GM21717 (cell line): ENCODE measurements around the gene PZP.
"Not testable (repeated sequence)": the region's sequence is repeated elsewhere in the genome, so short reads cannot be mapped to it uniquely, and the experiment has no call there.

Experiments
- ATAC-seq: cut with Tn5 transposase; IDR thresholded peaks from one replicate; pipeline ENCODE4 v1.9.1; 2021; ENCODE audit warnings: mild to moderate bottlenecking, moderate library complexity; ENCODE audit not compliant: unreplicated experiment

PZP gene

GRCh38 chr12:9208229-9208628 is at the start of gene PZP:
PZP (minus strand) TSS chr12:9208395; CDS start chr12:9208341, 54 bp downstream.
- ATAC-seq = no peak

- no peak for ATAC-seq
Measured at GRCh38 chr12:9256758-9257405, 48.7 kb upstream of the PZP start.

DNA sequence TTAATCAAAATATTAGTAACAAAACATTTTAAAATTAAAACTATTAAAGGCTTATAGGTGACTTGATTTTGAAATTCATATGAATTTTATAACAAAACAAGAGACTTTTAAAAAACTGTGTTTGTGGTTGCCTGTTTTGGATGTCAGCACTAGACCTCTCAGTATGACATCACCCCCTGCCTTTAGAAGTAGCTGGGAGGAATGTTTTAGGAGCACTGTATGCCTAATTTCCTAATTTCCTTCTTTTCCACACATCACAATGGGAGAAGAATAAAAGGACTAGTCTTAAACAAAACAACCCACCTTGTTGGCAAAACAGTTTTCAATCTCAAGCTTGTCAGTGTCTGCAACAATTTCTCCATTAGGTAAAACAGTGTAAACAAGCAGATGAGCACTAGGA is 48.1 kb upstream of the PZP start:
- no peak for ATAC-seq

DNA sequence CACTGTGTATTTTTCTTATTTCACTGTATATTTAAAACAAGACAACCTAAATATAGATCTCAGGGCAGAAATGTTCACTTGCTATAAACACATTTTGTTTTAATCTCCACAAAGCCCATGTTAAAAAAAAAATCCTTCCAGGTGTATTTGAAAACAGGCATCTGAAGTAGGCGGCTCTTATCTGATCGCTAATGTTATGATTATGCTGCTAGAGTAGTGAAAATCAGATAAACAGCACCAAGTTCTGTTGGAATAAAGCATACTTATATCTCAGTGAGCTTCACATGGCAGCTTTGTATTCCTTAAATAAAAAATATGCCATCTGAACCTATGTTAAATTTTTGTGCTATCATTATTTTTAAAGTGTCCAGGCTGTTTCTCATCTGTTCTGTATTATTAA is 47.6 kb upstream of the PZP start:
- ATAC-seq = no peak

DNA sequence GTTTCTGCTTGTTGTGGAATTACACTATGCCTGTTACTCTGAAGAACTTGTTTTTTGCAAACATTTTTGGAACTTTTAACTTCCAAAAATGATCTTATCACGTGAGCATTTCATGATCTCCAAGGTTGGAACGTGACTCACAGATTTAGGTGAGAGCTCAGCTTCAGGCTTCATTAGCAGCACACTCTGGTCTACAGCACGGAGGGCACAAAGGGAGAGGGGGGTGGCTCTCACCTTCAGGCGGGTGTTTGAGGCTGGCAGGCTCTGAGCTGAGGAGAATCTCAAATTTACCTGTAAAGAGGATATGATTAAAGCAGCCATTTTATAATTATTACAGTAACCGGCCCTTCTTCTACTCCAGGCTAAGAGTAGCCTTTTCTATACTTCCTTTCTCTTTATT is 45.3 kb upstream of the PZP start:
- no peak for ATAC-seq

DNA sequence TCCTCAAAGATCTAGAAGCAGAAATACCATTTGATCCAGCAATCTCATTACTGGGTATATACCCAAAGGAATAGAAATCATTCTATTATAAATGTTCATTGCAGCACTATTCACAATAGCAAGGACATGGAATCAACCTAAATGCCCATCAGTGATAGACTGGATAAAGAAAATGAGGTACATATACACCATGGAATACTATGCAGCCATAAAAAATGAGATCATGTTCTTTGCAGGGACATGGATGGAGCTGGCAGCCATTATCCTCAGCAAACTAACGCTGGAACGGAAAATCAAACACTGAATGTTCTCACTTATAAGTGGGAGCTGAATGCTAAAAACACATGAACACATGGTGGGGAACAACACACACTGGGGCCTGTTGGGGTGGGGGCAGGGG is 44.6 kb upstream of the PZP start:
- ATAC-seq = not testable (repeated sequence)

DNA sequence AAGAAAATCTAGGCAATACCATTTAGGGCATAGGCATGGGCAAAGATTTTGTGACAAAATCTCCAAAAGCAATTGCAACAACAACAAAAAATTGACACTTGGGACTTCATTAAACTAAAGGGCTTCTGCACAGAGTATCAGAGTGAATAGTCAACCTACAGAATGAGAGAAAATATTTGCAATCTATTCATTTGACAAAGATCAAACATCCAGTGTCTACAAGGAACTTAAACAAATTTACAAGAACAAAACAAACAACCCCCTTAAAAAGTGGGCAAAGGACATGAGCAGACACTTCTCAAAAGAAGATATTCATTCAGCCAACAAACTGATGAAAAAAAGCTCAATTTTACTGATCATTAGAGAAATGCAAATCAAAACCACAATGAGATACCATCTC is 44.1 kb upstream of the PZP start:
- no peak for ATAC-seq

- ATAC-seq = no peak
Measured at GRCh38 chr12:9248435-9248834, 40.2 kb upstream of the PZP start.

DNA sequence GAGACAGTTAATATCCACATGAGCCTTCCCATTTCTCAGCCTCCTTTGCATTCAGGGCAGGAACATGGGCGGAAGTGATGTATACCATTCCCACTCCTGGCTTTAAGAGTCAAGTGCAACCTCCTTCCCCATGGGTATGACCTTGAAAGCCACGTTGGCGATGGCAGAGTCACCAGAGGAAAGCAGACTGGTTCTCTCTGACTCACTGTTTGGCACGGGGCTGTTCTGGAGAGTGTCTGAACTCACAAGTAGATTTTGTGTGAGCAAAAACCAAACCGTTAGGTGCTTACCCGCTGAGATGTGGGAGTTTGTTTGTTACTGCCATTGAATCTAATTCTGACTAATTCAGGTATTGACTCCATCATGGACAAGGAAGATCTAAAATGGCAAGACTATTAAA is 36.7 kb upstream of the PZP start:
- ATAC-seq = peak; percentile 77

DNA sequence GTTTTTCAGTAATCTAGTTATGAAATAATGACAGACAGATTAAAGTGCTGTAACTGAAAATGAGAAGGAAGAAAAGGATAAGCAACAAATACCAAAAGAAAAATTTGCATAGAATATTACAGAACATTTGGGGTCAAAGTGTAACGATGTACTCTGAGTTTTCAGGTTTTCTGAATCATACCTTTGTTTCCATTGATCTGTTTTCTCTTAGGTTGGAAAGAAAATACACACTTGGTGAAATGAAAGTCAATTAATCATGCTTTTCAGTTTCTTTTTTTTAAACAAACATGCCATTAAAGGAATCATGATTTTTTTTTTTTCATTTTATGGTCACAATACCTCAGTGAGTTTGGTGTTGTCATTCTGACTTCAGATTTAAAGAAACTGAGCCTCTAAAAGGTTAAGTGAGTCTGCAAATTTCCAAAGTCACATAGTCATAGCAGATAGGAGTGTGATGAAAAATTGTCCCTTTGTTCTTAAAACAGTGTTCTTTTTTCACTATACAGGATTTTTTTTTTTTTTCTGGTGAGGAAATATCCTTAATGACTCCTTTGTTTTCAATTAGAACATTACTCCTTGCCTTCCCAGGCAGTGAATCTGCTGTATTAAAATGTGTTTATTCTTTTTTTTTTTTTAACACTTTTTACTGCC is 35.9 kb upstream of the PZP start:
- no peak for ATAC-seq

- no peak for ATAC-seq
Measured at GRCh38 chr12:9241301-9241700, 33.1 kb upstream of the PZP start.

- ATAC-seq = no peak
Measured at GRCh38 chr12:9240776-9241175, 32.6 kb upstream of the PZP start.

DNA sequence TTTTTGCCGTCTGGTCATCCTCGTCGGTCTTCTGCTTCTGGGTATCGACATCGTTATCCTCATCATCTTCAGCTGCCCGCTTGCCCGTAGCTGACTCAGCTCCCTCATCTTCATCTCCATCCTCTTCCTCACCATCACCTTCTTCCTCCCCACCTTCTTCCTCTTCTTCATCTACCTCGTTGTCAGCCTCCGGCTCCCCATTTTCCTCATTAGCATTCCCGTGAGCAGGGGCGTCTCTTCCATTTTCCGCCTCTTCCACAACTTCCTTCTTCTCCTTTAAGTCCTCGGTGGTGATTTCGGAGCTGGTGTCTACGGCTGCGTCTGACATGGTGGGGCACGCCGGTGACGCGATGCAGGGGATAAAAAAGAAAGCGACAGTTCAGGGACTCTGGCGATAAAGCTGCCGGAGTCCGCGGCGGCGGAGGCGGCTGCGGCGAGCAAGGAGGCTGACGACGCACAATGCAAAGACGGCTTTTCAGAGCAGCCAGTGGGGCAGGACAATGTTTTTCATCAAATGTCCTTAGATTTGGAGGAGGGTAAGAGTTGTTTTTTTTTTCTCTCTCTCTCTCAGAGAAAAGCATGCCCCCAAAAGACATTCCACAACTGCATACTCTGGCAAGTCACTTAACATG is 31.9 kb upstream of the PZP start:
- ATAC-seq = not testable (repeated sequence)

- ATAC-seq = no peak
Measured at GRCh38 chr12:9237286-9237685, 29.1 kb upstream of the PZP start.

GRCh38 chr12:9235519-9235918 is 27.3 kb upstream of the PZP start:
- ATAC-seq = no peak

- no peak for ATAC-seq
Measured at GRCh38 chr12:9227950-9228349, 19.8 kb upstream of the PZP start.

GRCh38 chr12:9223830-9224229 is 15.6 kb upstream of the PZP start:
- no peak for ATAC-seq

GRCh38 chr12:9221483-9221882 is 13.3 kb upstream of the PZP start:
- no peak for ATAC-seq

DNA sequence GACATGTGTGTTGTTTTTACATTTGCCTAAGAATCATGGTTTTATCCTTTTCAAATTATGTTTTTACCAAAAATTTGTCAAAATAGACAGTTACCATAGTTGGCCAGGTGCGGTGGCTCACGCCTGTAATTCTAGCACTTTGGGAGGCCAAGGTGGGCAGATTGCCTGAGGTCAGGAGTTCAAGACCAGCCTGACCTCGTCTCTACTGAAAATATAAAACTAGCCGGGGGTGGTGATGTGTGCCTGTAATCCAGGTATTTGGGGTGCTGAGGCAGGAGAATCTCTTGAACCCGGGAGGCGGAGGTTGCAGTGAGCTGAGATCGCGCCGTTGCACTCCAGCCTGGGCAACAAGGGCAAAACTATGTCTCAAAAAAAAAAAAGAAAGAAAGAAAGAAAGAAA is 12.8 kb upstream of the PZP start:
- ATAC-seq = not testable (repeated sequence)

- ATAC-seq = no peak
Measured at GRCh38 chr12:9214534-9214933, 6.3 kb upstream of the PZP start.

- ATAC-seq = no peak
Measured at GRCh38 chr12:9211687-9212086, 3.5 kb upstream of the PZP start.

- no peak for ATAC-seq
Measured at GRCh38 chr12:9204380-9204779, 3.8 kb downstream of the PZP start.
